Cardiac muscle cell (in vitro differentiated cells and primary cell): Measurements from ENCODE around the gene MMP27. TPM values are rescaled to one million over a fixed set of nuclear protein-coding genes. Genes with fewer than 3 reads are reported as not detected.
"Not testable (repeated sequence)": the region's sequence is repeated elsewhere in the genome, so short reads cannot be mapped to it uniquely, and the experiment has no call there.

Source experiments
- DNase-seq, 2 donors: peaks; one replicate each; pipeline versions ENCODE4 v3.0.0 to v3.0.0-alpha.2; 2010 to 2017; ENCODE audit warnings: low read depth in 1 of 2, low spot score in 1 of 2
- H3K27ac ChIP-seq: fragments of 200-600 bp; sonication (generic); 2 replicates; pipeline ENCODE4 v1.5.1; 2016
- H3K27me3 ChIP-seq: fragments of 200-600 bp; sonication (generic); 2 replicates; pipeline ENCODE4 v1.6.0; 2016; ENCODE audit warnings: control low read depth
- H3K36me3 ChIP-seq: fragments of 200-600 bp; sonication (generic); 2 replicates; pipeline ENCODE4 v1.5.1; 2016; ENCODE audit warnings: control low read depth
- H3K4me1 ChIP-seq: fragments of 200-600 bp; sonication (generic); 2 replicates; pipeline ENCODE4 v1.8.1; 2017; ENCODE audit warnings: low read depth, mild to moderate bottlenecking, mixed run types
- H3K4me3 ChIP-seq: fragments of 200-600 bp; sonication (generic); 2 replicates; pipeline ENCODE4 v1.5.1; 2016; ENCODE audit warnings: mild to moderate bottlenecking
- H3K9me3 ChIP-seq: fragments of 200-600 bp; sonication (generic); 2 replicates; pipeline ENCODE4 v1.5.1; 2017; ENCODE audit warnings: low read depth, mild to moderate bottlenecking, control low read depth
- polyA plus RNA-seq: library from polyadenylated mRNA; unstranded; fragments of >200 nt; fragmentation: Nextera tagmentation; extraction: Ambion mirVana; gene quantifications from 2 replicates; pipeline ENCODE4 v1.2.1, GENCODE V29; 2016
- total RNA-seq: library from RNA; depleted of rRNA; stranded (reverse); fragments of >200 nt; gene quantifications from 2 replicates; pipeline ENCODE4 v1.2.3, GENCODE V29; 2016
- TF ChIP-seq, protein P1 (sequence below): IDR thresholded peaks from 2 replicates; pipeline ENCODE4 v1.5.1; 2012; ENCODE audit warnings: low read depth, mild to moderate bottlenecking, low read length

The MMP27 gene
- total and polyA plus RNA-seq, 2 experiments from 2014 or later = not detected

DNA sequence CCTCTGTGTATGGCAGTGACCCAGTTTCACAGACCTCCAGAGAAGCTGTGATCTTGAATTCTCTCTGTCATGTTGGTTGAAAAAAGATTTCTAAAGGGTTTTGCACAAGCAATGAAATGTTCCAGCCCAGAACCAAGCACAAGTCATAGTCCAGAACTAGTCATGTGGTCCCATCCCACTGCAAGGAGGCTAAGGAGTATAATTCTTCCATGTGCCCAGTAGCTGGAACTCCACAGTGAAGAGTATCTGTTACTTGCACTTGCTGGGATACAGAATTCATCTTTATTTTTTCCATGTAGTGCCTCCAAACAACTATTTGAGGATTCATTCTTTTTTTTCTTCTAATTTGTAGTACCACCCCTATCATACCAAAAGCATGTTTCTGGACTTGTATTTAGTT is 29.1 kb upstream of the MMP27 start:
- Histone ChIP-seq H3K36me3 (no peaks in the 10 kb centered on the region), H3K4me1 (no peaks in the 10 kb centered on the region), H3K27ac (no peak overlapping the region), H3K9me3 (no peaks in the 10 kb centered on the region), H3K4me3 (no peak overlapping the region), H3K27me3 (no peaks in the 10 kb centered on the region)
- no peak for DNase-seq
- TF ChIP-seq, protein P1, sequence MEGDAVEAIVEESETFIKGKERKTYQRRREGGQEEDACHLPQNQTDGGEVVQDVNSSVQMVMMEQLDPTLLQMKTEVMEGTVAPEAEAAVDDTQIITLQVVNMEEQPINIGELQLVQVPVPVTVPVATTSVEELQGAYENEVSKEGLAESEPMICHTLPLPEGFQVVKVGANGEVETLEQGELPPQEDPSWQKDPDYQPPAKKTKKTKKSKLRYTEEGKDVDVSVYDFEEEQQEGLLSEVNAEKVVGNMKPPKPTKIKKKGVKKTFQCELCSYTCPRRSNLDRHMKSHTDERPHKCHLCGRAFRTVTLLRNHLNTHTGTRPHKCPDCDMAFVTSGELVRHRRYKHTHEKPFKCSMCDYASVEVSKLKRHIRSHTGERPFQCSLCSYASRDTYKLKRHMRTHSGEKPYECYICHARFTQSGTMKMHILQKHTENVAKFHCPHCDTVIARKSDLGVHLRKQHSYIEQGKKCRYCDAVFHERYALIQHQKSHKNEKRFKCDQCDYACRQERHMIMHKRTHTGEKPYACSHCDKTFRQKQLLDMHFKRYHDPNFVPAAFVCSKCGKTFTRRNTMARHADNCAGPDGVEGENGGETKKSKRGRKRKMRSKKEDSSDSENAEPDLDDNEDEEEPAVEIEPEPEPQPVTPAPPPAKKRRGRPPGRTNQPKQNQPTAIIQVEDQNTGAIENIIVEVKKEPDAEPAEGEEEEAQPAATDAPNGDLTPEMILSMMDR = no peak

DNA sequence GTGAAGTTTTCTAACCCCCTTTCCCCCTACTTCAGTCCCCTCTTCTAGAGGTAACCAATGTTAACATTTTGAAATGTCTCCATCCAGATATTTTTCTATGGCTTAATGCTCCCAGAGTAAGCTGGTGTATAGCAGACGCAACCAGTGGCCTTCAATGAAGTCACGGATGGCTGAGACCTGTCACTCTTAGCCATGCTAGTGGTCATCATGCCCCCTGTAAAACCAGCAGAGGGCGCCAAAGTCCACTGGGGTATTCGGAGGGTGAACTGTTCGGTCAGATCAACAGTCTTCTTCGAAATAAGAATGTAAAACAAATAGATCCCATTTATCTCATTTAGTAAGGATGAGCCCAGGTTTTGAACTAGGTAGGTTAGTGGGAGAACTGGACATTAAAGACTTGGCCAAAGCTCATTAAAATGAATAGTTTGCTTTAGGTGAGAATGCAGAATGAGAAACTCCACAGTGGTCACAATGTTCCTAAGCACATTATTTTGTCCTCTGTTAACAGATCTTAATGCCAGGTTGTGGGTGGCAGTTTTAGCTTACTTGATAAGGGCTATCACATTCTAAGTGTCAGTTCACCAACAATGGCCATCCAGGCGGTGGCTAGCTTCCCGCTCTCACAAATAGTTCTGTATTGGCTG is 27.8 kb upstream of the MMP27 start:
- TF ChIP-seq, protein P1 = peak; percentile 78
- Histone ChIP-seq H3K9me3 (no peaks in the 10 kb centered on the region), H3K36me3 (no peaks in the 10 kb centered on the region), H3K27ac (no peak overlapping the region), H3K4me3 (no peak overlapping the region), H3K4me1 (no peaks in the 10 kb centered on the region), H3K27me3 (no peaks in the 10 kb centered on the region)
- DNase-seq = peak; percentile 50 to 75

DNA sequence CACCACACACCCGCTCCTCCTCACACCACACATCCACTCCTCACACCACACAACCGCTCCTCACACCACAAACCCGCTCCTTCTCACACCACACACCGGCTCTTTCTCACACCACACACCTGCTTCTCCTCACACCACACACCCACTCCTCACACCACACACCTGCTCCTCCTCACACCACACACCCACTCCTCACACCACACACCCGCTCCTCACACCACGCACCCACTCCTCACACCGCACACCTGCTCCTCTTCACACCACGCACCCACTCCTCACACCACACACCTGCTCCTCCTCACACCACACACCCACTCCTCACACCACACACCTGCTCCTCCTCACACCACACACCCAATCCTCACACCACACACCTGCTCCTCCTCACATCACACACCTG is 25.4 kb upstream of the MMP27 start:
- DNase-seq, H3K4me3 ChIP-seq, H3K9me3 ChIP-seq, H3K27ac ChIP-seq, H3K27me3 ChIP-seq, H3K36me3 ChIP-seq, H3K4me1 ChIP-seq: not testable (repeated sequence)

DNA sequence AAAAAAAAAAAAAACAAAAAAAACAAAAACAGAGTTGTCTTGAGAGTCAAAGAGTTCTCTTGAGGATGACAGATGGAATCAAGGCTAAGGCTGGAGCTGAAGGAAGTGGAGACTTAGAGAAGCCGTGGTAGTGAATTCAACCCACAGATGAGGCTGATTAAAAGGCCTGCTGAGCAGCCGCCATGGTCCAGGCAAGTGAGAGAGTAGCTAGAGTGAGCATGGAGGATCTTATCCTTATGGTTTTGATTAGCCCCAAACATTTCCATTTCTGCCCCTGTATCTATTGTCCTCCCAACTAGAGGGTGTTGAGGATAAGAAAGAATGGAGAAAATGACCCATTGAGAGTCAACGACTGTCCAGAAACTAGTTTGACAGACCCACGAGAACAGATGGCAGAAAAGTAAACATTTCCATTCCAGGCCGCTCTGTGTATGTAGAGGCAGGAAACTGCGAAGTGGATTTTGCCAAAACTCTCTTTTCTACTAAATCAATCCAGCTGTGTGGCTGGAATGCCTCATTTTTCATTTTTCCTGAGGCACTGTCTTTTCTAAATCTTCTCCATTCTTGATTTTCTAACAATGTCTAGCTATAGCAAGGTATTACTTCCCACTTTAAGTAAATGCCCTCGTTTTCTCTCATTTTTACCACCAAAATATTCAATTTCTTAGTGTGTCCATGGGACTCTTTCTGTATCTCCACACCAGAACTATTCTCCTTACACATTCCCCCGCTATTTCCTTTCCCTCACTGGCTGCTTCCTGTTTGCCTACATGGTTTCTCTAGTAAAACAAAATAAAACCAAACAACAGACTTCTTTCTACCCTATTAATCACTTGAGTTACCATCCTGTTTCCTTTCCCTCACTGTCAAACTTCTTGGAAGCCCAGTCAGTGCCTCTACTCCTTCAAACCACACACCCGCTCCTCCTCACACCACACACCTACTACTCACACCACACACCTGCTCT is 24.6 kb upstream of the MMP27 start:
- H3K4me1 ChIP-seq = no peaks in the 10 kb centered on the region
- TF ChIP-seq, protein P1 = no peak
- no peak overlapping the region for H3K27ac ChIP-seq
- no peak overlapping the region for H3K4me3 ChIP-seq
- H3K27me3 ChIP-seq = no peaks in the 10 kb centered on the region
- DNase-seq = peak in 1 of 2 donors; percentile 12
- H3K36me3 ChIP-seq = no peaks in the 10 kb centered on the region
- H3K9me3 ChIP-seq = no peaks in the 10 kb centered on the region

DNA sequence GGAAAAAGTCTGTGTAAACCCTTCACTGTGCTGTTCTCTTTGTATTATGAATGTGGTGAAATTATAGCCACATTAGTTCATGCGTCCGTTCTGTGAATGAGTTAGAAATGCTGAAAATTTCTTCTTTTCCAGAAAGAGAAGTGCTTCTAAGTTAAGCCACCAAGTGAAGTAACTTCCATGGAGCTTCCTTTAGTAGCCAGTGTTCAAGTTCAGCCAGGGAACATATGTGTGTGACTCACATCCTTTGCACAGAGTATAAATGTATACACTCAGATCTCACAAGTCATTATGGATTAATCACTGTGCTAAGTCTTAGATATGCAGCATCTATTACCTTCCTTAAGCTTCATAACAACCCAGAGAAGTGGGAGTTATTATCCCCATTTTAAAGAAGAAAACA is 22.3 kb upstream of the MMP27 start:
- Histone ChIP-seq H3K27ac (no peak overlapping the region), H3K9me3 (no peaks in the 10 kb centered on the region), H3K36me3 (no peaks in the 10 kb centered on the region), H3K4me3 (no peak overlapping the region), H3K4me1 (no peaks in the 10 kb centered on the region), H3K27me3 (no peaks in the 10 kb centered on the region)
- DNase-seq = peak in 1 of 2 donors; percentile 45
- TF ChIP-seq, protein P1 = no peak
